ENCODE results near the gene MCM6.
"Not testable (repeated sequence)": the region's sequence is repeated elsewhere in the genome, so short reads cannot be mapped to it uniquely, and the experiment has no call there.

MCM6 gene

GRCh38 chr2:135876066-135876711 is at the start of gene MCM6:
TSS of gene MCM6 (minus strand) at chr2:135876443. CDS start at chr2:135876365, 78 bp downstream.
- DNase-seq (ENCODE audit: low read depth in 2 of 2) = peak; percentile 95 to 98

- no peak for DNase-seq (ENCODE audit: low read depth in 2 of 2)
These were observed 49.3 kb upstream of the MCM6 start for GRCh38 chr2:135925571-135925970.

GRCh38 chr2:135916207-135916606 is 40.0 kb upstream of the MCM6 start:
- no peak for DNase-seq (ENCODE audit: low read depth in 2 of 2)

- no peak for DNase-seq (ENCODE audit: low read depth in 2 of 2)
These were observed 38.2 kb upstream of the MCM6 start for GRCh38 chr2:135914485-135914884.

- no peak for DNase-seq (ENCODE audit: low read depth in 2 of 2)
These were observed 37.6 kb upstream of the MCM6 start for GRCh38 chr2:135913727-135914365.

GRCh38 chr2:135909976-135910375 is 33.7 kb upstream of the MCM6 start:
- no peak for DNase-seq (ENCODE audit: low read depth in 2 of 2)

GRCh38 chr2:135905679-135906078 is 29.4 kb upstream of the MCM6 start:
- no peak for DNase-seq (ENCODE audit: low read depth in 2 of 2)

- DNase-seq (ENCODE audit: low read depth in 2 of 2) = no peak
These were observed 28.2 kb upstream of the MCM6 start for GRCh38 chr2:135904341-135904989.

- DNase-seq (ENCODE audit: low read depth in 2 of 2) = no peak
These were observed 27.4 kb upstream of the MCM6 start for GRCh38 chr2:135903650-135904049.

GRCh38 chr2:135899567-135899966 is 23.3 kb upstream of the MCM6 start:
- DNase-seq (ENCODE audit: low read depth in 2 of 2) = no peak

- DNase-seq (ENCODE audit: low read depth in 2 of 2) = no peak
These were observed 22.1 kb upstream of the MCM6 start for GRCh38 chr2:135898234-135898786.

GRCh38 chr2:135894930-135895329 is 18.7 kb upstream of the MCM6 start:
- DNase-seq (ENCODE audit: low read depth in 2 of 2) = no peak

GRCh38 chr2:135893374-135893794 is 17.1 kb upstream of the MCM6 start:
- no peak for DNase-seq (ENCODE audit: low read depth in 2 of 2)

GRCh38 chr2:135890835-135891234 is 14.6 kb upstream of the MCM6 start:
- DNase-seq (ENCODE audit: low read depth in 2 of 2) = no peak

- DNase-seq (ENCODE audit: low read depth in 2 of 2) = no peak
These were observed 13.9 kb upstream of the MCM6 start for GRCh38 chr2:135890149-135890548.

- not testable (repeated sequence) for DNase-seq (ENCODE audit: low read depth in 2 of 2)
These were observed 12.3 kb upstream of the MCM6 start for GRCh38 chr2:135888587-135888986.

GRCh38 chr2:135885709-135886108 is 9.5 kb upstream of the MCM6 start:
- no peak for DNase-seq (ENCODE audit: low read depth in 2 of 2)

- DNase-seq (ENCODE audit: low read depth in 2 of 2) = no peak
These were observed 6.2 kb upstream of the MCM6 start for GRCh38 chr2:135882415-135882814.

GRCh38 chr2:135876770-135877169 is 527 bp upstream of the MCM6 start:
- not testable (repeated sequence) for DNase-seq (ENCODE audit: low read depth in 2 of 2)

GRCh38 chr2:135875491-135876065 is 665 bp downstream of the MCM6 start:
- DNase-seq (ENCODE audit: low read depth in 2 of 2) = peak; percentile 60 to 61

- DNase-seq (ENCODE audit: low read depth in 2 of 2) = no peak
These were observed 1.4 kb downstream of the MCM6 start for GRCh38 chr2:135874777-135875365.

GRCh38 chr2:135870571-135870970 is 5.7 kb downstream of the MCM6 start:
- DNase-seq (ENCODE audit: low read depth in 2 of 2) = no peak
